Activated CD4-positive, alpha-beta T cell treated with anti-CD3 and anti-CD28 coated beads, Interleukin-2, Interleukin-6, amounts not matched to agents 100 ng/mL and 50 ng/mL, durations not matched to agents 16 hours and 8 hours (primary cell): ENCODE results near the gene TLR6.
A peak's percentile ranks its signal among the peaks of the same experiment; 100 is the strongest.

Experiments
- DNase-seq: peaks from one replicate; pipeline ENCODE4 v3.0.0-alpha.2; 2020

The TLR6 gene

GRCh38 chr4:38867478-38868058, 11.0 kb upstream of the TLR6 start, which contains the start of gene FAM114A1:
TSS of gene FAM114A1 (plus strand) at chr4:38867806. CDS start at chr4:38878079, 10,273 bp downstream.
- peak; percentile 40 for DNase-seq

- no peak for DNase-seq
Observed at GRCh38 chr4:38866973-38867477, 10.4 kb upstream of the TLR6 start.

GRCh38 chr4:38865445-38865844, 8.8 kb upstream of the TLR6 start:
- no peak for DNase-seq

GRCh38 chr4:38861791-38862190, 5.2 kb upstream of the TLR6 start:
- no peak for DNase-seq

GRCh38 chr4:38860788-38861424, 4.3 kb upstream of the TLR6 start:
- peak; percentile 82 for DNase-seq

- DNase-seq = no peak
Observed at GRCh38 chr4:38859501-38859900, 2.9 kb upstream of the TLR6 start.

- DNase-seq = no peak
Observed at GRCh38 chr4:38858097-38858420, 1.4 kb upstream of the TLR6 start.

GRCh38 chr4:38857354-38858096, 908 bp upstream of the TLR6 start:
- DNase-seq = peak; percentile 69

- no peak for DNase-seq
Observed at GRCh38 chr4:38856046-38856445, 571 bp downstream of the TLR6 start.

- DNase-seq = no peak
Observed at GRCh38 chr4:38855466-38855865, 1.2 kb downstream of the TLR6 start.

- DNase-seq = no peak
Observed at GRCh38 chr4:38846015-38846414, 10.6 kb downstream of the TLR6 start.

GRCh38 chr4:38842994-38843393, 13.6 kb downstream of the TLR6 start:
- DNase-seq = no peak

- peak; percentile 21 for DNase-seq
Observed at GRCh38 chr4:38837849-38838248, 18.8 kb downstream of the TLR6 start.

GRCh38 chr4:38837334-38837733, 19.3 kb downstream of the TLR6 start:
- DNase-seq = no peak

GRCh38 chr4:38834570-38834969, 22.0 kb downstream of the TLR6 start:
- DNase-seq = no peak

- no peak for DNase-seq
Observed at GRCh38 chr4:38832624-38833528, 23.7 kb downstream of the TLR6 start.

GRCh38 chr4:38832206-38832605, 24.4 kb downstream of the TLR6 start:
- DNase-seq = no peak

GRCh38 chr4:38831653-38832052, 25.0 kb downstream of the TLR6 start:
- no peak for DNase-seq

GRCh38 chr4:38829237-38829636, 27.4 kb downstream of the TLR6 start:
- DNase-seq = no peak

- DNase-seq = no peak
Observed at GRCh38 chr4:38823766-38824165, 32.9 kb downstream of the TLR6 start.

- no peak for DNase-seq
Observed at GRCh38 chr4:38822748-38823303, 33.8 kb downstream of the TLR6 start.

GRCh38 chr4:38821739-38822138, 34.9 kb downstream of the TLR6 start:
- no peak for DNase-seq
